ENCODE data around the gene ADAR. TPM values are rescaled to one million over a fixed set of nuclear protein-coding genes. Genes with fewer than 3 reads are reported as not detected.

ADAR gene
- total and polyA plus RNA-seq, 2 experiments from 2014 or later, result 96.4 to 188 TPM

- TF ChIP-seq ZNF331 (CRISPR knock-in tag; IDR thresholded peaks at IDR 0.05; ENCODE audit: low read depth) (no peak), CTCF (conservative IDR thresholded peaks at IDR 0.05; ENCODE audit: low read depth in 2 of 2) (no peak), STAT1 (IDR thresholded peaks at IDR 0.05; ENCODE audit: unreplicated experiment) (no peak)
These were observed 18.2 kb downstream of the ADAR start (continued) for GRCh38 chr1:154589780-154590179.

GRCh38 chr1:154586641-154587040 lies 21.3 kb downstream of the ADAR start:
- TF ChIP-seq POLR2AphosphoS5 (IDR thresholded peaks at IDR 0.05; ENCODE audit: low read depth), result no peak
- no peak for TF ChIP-seq JUNB (IDR thresholded peaks at IDR 0.05; ENCODE audit: unreplicated experiment)
- TF ChIP-seq EZH2phosphoT487 (IDR thresholded peaks at IDR 0.05; ENCODE audit: unreplicated experiment), result no peak
- TF ChIP-seq ZNF331 (CRISPR knock-in tag; IDR thresholded peaks at IDR 0.05; ENCODE audit: low read depth), result no peak
- no peak for TF ChIP-seq ZNF114 (CRISPR knock-in tag; IDR thresholded peaks at IDR 0.05)
- no peak for TF ChIP-seq STAT1 (IDR thresholded peaks at IDR 0.05; ENCODE audit: unreplicated experiment)
- TF ChIP-seq ETS1 (IDR thresholded peaks at IDR 0.05), result no peak
- TF ChIP-seq EZH2 (IDR thresholded peaks at IDR 0.05; ENCODE audit: low read depth, unreplicated experiment), result no peak
- no peak for TF ChIP-seq CREB1 (CRISPR knock-in tag; IDR thresholded peaks at IDR 0.05; ENCODE audit: low read depth)
- no peak for TF ChIP-seq NANOG (IDR thresholded peaks at IDR 0.05; ENCODE audit: borderline replicate concordance)
- no peak for DNase-seq (ENCODE audit: low spot score)
- peaks cover 97% of the 10 kb centered on the region for H3K36me3 Mint-ChIP-seq (ENCODE audit: low read depth)
- Histone ChIP-seq H3K4me1 (ENCODE audit: insufficient read depth) (no peaks in the 10 kb centered on the region), H4K20me1 (replicated peaks; ENCODE audit: insufficient read depth) (peaks cover 24% of the 10 kb centered on the region), H2AFZ (no peak overlapping the region), H3F3A (replicated peaks; ENCODE audit: low read depth) (0 out of 2 replicates have a peak, but pooled peaks cover 3% of the 10 kb centered on the region), H3K27ac (ENCODE audit: low read depth) (no peak overlapping the region), H3K4me2 (no peak overlapping the region), H3K36me3 (ENCODE audit: insufficient read depth) (peaks cover 90% of the 10 kb centered on the region), H3K79me2 (replicated peaks; ENCODE audit: insufficient read depth) (no peaks in the 10 kb centered on the region), H3K27me3 (ENCODE audit: insufficient read depth) (no peaks in the 10 kb centered on the region), H3K4me3 (no peak overlapping the region), H3K9me2 (ENCODE audit: insufficient read depth) (no peaks in the 10 kb centered on the region)
- no peak for ATAC-seq
- no peak overlapping the region for H3K4me3 Mint-ChIP-seq
- H3K27ac Mint-ChIP-seq, result no peak overlapping the region
- no peaks in the 10 kb centered on the region for H3K4me1 Mint-ChIP-seq
- H3K9me3 Mint-ChIP-seq, result no peaks in the 10 kb centered on the region
- H3K27me3 Mint-ChIP-seq (ENCODE audit: insufficient read depth, low read depth, poor library complexity), result no peaks in the 10 kb centered on the region

- H3K36me3 ChIP-seq (ENCODE audit: insufficient read depth), result peaks cover 86% of the 10 kb centered on the region
- H3K9me3 Mint-ChIP-seq, result no peaks in the 10 kb centered on the region
These were observed 21.8 kb downstream of the ADAR start for GRCh38 chr1:154586231-154586630.

More at GRCh38 chr1:154586231-154586630, 21.8 kb downstream of the ADAR start:
- no peak overlapping the region for H2AFZ ChIP-seq
- no peaks in the 10 kb centered on the region for H3K27me3 ChIP-seq (ENCODE audit: insufficient read depth)
- H3K4me1 ChIP-seq (ENCODE audit: insufficient read depth), result no peaks in the 10 kb centered on the region
- Mint-ChIP-seq H3K27me3 (ENCODE audit: insufficient read depth, low read depth, poor library complexity) (no peaks in the 10 kb centered on the region), H3K27ac (no peak overlapping the region), H3K4me1 (no peaks in the 10 kb centered on the region), H3K36me3 (ENCODE audit: low read depth) (peaks cover 97% of the 10 kb centered on the region), H3K4me3 (no peak overlapping the region)
- H3K27ac ChIP-seq (ENCODE audit: low read depth), result no peak overlapping the region
- no peaks in the 10 kb centered on the region for H3K9me2 ChIP-seq (ENCODE audit: insufficient read depth)
- H3F3A ChIP-seq (replicated peaks; ENCODE audit: low read depth), result 0 out of 2 replicates have a peak, but pooled peaks cover 3% of the 10 kb centered on the region
- H3K4me3 ChIP-seq, result no peak overlapping the region
- H3K79me2 ChIP-seq (replicated peaks; ENCODE audit: insufficient read depth), result no peaks in the 10 kb centered on the region
- ATAC-seq, result no peak
- no peak for DNase-seq (ENCODE audit: low spot score)
- TF ChIP-seq CREB1 (CRISPR knock-in tag; IDR thresholded peaks at IDR 0.05; ENCODE audit: low read depth), result no peak
- peak in 1 of 2 experiments; percentile 11; a peak in 1 of 4 replicates for TF ChIP-seq CTCF (conservative IDR thresholded peaks at IDR 0.05; ENCODE audit: low read depth in 2 of 2)
- no peak overlapping the region for H3K4me2 ChIP-seq
- peaks cover 24% of the 10 kb centered on the region for H4K20me1 ChIP-seq (replicated peaks; ENCODE audit: insufficient read depth)

Measured in GM23338 (cell line).